ENCODE data around the gene SLAMF8. TPM values are rescaled to one million over a fixed set of nuclear protein-coding genes. Genes with fewer than 3 reads are reported as not detected.

SLAMF8 gene

DNA sequence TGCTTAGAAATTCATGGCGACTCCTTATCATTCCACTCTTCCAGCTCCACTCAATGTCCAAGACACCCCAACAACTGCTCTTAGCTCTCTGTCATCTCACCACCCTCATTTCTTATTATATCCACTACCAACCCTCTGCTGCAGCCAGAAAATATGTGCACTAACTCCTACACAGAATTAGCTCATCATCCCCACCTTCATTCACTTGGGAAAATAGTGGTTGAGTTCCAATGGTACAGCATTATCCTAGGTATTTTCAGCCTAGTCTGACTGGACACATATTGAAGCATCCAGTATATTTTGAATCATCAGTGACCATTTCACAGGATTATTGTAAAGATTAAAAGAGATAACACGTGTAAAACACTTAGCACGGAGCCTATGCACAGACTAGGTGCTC is 52.5 kb downstream of the SLAMF8 start:
- Histone ChIP-seq H3K9ac (ENCODE audit: low read depth, low read length) (no peak overlapping the region), H3K4me3 (ENCODE audit: low read length) (no peak overlapping the region), H3K9me3 (replicated peaks; ENCODE audit: low read length) (no peaks in the 10 kb centered on the region), H3K36me3 (ENCODE audit: insufficient read depth, low read length) (no peaks in the 10 kb centered on the region), H3K4me1 (ENCODE audit: control insufficient read depth, insufficient read depth, low read length) (peaks cover 42% of the 10 kb centered on the region), H3K4me2 (ENCODE audit: low read length) (no peak overlapping the region), H3K27me3 (ENCODE audit: control insufficient read depth, insufficient read depth, low read length) (no peaks in the 10 kb centered on the region)

DNA sequence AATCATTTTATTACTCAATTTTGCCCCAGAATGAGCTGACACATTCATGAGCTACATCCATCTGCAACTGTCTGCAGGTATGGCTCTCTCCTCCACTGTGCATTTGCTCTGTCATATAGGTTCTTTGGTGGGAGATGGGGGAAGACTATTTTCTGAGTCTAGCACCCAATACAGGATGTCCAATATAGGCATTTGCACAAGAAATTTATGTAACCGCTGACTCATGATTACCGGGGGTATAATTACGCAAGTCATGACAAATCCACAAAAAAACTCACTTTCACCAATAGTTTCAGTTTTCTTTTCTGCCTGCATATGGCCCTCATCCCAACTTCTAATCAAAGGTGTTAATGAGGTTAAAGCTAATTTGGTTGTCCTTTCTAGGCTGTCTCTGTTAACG is 53.3 kb downstream of the SLAMF8 start:
- Histone ChIP-seq H3K9me3 (replicated peaks; ENCODE audit: low read length) (no peaks in the 10 kb centered on the region), H3K4me2 (ENCODE audit: low read length) (peak overlapping the region; percentile 32), H3K4me3 (ENCODE audit: low read length) (no peak overlapping the region), H3K36me3 (ENCODE audit: insufficient read depth, low read length) (no peaks in the 10 kb centered on the region), H3K27me3 (ENCODE audit: control insufficient read depth, insufficient read depth, low read length) (no peaks in the 10 kb centered on the region), H3K4me1 (ENCODE audit: control insufficient read depth, insufficient read depth, low read length) (peaks cover 42% of the 10 kb centered on the region), H3K9ac (ENCODE audit: low read depth, low read length) (no peak overlapping the region)

DNA sequence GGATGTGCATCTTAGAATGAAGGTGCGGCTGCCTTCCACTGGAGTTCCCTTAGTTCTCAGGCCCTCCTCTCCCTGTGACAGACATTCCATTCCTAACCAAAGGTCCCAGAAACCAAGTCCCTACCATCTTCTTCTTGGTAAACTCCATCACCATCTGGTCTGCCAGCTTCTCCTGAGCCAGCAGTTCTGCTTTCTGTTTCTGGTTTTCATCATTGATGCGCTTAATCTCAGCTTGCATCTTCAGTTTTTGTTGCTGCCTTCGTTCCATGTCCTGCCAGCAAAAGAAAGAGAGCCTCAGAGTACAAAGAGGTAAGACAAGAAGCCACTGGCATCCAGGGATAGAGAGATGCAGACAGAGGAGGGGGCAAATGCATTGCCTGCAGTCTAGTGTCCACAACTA is 53.8 kb downstream of the SLAMF8 start:
- H3K27me3 ChIP-seq (ENCODE audit: control insufficient read depth, insufficient read depth, low read length): no peaks in the 10 kb centered on the region
- no peaks in the 10 kb centered on the region for H3K9me3 ChIP-seq (replicated peaks; ENCODE audit: low read length)
- H3K4me1 ChIP-seq (ENCODE audit: control insufficient read depth, insufficient read depth, low read length): peaks cover 42% of the 10 kb centered on the region
- H3K4me2 ChIP-seq (ENCODE audit: low read length): peak overlapping the region; percentile 32
- no peak overlapping the region for H3K9ac ChIP-seq (ENCODE audit: low read depth, low read length)
- H3K36me3 ChIP-seq (ENCODE audit: insufficient read depth, low read length): no peaks in the 10 kb centered on the region
- no peak overlapping the region for H3K4me3 ChIP-seq (ENCODE audit: low read length)

DNA sequence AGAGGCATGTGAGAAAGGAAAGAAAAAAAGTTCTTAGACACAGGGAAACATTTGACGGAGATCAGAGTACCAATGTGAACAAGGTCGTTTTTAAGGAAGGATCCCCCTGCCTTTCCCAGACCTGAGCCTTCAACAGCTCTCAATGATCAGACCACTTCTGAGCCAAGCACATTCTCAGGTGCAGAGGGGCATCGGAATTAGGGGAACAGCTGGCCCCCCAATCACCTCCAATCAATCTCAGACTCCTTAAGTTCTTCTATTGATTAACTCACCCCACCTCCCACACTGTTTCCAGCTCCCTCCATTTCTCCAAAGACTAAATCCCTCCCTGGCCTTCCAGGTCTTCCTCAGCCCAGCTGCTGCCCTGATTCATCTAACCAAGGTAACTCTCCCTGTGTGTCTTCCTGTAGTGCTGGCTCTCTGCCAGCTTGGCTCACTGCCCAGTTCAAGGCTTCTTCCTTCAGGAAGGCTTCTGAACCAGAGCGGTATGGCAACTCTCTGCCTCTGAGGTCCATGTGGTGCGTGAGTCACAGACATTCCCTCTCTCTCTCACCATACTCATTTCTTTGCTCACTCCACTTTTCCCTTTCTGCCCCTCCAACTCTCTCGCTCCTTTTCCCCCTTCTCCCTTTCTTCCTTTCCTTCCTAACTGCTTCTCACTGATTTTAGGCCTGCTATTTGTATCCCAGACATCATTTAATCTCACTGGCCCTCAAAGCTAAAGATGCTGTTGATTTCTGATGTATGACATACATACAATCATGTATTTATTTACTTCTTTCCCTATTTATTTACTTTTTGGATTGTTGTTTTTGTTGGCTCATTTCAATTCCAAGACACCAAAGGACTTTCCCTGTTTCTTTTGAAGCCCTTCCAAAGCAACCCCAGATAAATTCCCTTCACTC is 55.2 kb downstream of the SLAMF8 start:
- peaks cover 42% of the 10 kb centered on the region for H3K4me1 ChIP-seq (ENCODE audit: control insufficient read depth, insufficient read depth, low read length)
- peak overlapping the region; percentile 46 for H3K4me2 ChIP-seq (ENCODE audit: low read length)
- peak overlapping the region; percentile 14 for H3K4me3 ChIP-seq (ENCODE audit: low read length)
- H3K9ac ChIP-seq (ENCODE audit: low read depth, low read length): peak overlapping the region; percentile 2
- H3K9me3 ChIP-seq (replicated peaks; ENCODE audit: low read length): no peaks in the 10 kb centered on the region
- no peaks in the 10 kb centered on the region for H3K27me3 ChIP-seq (ENCODE audit: control insufficient read depth, insufficient read depth, low read length)
- no peaks in the 10 kb centered on the region for H3K36me3 ChIP-seq (ENCODE audit: insufficient read depth, low read length)

DNA sequence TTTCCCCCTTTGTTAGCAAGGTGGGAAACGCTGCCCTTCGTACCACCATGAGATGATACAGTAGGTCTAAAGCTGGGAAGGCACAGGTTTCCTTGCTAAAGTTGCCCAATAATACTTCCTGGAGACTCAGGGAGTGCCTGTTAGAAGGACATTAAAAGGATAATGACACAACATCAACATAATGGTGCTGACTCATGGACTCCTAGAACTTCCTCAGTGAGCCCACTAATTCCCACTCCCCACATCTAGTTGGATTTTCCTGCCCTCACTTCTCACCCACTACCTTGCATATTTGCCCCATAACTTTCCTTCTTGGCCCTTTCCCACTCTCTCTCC is 55.8 kb downstream of the SLAMF8 start:
- Histone ChIP-seq H3K4me2 (ENCODE audit: low read length) (peak overlapping the region; percentile 46), H3K9me3 (replicated peaks; ENCODE audit: low read length) (no peaks in the 10 kb centered on the region), H3K27me3 (ENCODE audit: control insufficient read depth, insufficient read depth, low read length) (no peaks in the 10 kb centered on the region), H3K36me3 (ENCODE audit: insufficient read depth, low read length) (no peaks in the 10 kb centered on the region), H3K4me3 (ENCODE audit: low read length) (no peak overlapping the region), H3K9ac (ENCODE audit: low read depth, low read length) (peak overlapping the region; percentile 2), H3K4me1 (ENCODE audit: control insufficient read depth, insufficient read depth, low read length) (peaks cover 42% of the 10 kb centered on the region)

DNA sequence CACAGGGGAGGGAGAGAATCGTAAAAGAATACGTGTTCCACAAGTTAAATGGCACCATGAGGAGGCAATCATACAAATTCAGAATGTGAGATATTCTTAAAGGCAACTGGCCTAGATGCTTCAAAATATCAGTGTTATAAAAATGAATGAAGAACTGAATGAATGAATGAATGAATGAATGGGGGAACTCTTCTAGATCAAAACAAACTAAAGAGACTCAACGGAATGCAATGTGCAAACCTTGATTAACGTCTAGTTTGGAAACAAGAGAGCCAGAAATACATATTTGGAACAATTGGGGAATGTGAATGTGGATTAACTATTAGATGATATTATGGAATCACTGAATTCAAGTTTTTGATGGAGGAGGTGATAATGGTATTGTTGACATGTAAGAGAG is 56.5 kb downstream of the SLAMF8 start:
- Histone ChIP-seq H3K9me3 (replicated peaks; ENCODE audit: low read length) (no peaks in the 10 kb centered on the region), H3K36me3 (ENCODE audit: insufficient read depth, low read length) (no peaks in the 10 kb centered on the region), H3K9ac (ENCODE audit: low read depth, low read length) (no peak overlapping the region), H3K4me1 (ENCODE audit: control insufficient read depth, insufficient read depth, low read length) (peaks cover 42% of the 10 kb centered on the region), H3K4me3 (ENCODE audit: low read length) (no peak overlapping the region), H3K4me2 (ENCODE audit: low read length) (no peak overlapping the region), H3K27me3 (ENCODE audit: control insufficient read depth, insufficient read depth, low read length) (no peaks in the 10 kb centered on the region)

DNA sequence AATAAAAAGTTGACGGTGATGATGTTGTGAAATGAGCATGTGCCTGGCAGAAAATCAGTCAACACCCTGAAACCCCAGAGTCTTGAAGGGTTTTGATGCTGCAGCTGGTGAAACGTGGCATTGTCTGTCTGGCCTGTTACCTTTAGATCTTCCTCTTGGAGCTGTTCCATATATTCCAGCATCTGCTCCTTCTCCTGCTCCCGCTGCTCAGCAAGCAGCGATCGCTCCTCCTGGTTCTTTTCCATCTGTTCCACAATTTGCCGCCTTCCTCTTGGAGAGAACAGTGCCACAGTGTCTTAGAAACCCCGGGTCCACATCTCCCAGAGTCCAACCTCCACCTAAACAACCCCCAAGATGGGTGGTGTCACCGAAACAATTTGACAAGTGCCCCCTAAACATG is 57.6 kb downstream of the SLAMF8 start:
- Histone ChIP-seq H3K36me3 (ENCODE audit: insufficient read depth, low read length) (no peaks in the 10 kb centered on the region), H3K4me2 (ENCODE audit: low read length) (no peak overlapping the region), H3K4me3 (ENCODE audit: low read length) (no peak overlapping the region), H3K9ac (ENCODE audit: low read depth, low read length) (no peak overlapping the region), H3K9me3 (replicated peaks; ENCODE audit: low read length) (no peaks in the 10 kb centered on the region), H3K27me3 (ENCODE audit: control insufficient read depth, insufficient read depth, low read length) (no peaks in the 10 kb centered on the region), H3K4me1 (ENCODE audit: control insufficient read depth, insufficient read depth, low read length) (peaks cover 37% of the 10 kb centered on the region)

Small RNAs within 50 kb of the gene (small RNA-seq; reads per million reads assigned to genes)
- gene RF00570: not detected

Data from skeletal muscle satellite cell (primary cell).